GM23248 (cell line): ENCODE data around the gene DRG2. TPM values are rescaled to one million over a fixed set of nuclear protein-coding genes. Genes with fewer than 3 reads are reported as not detected.

ENCODE experiments used
- DNase-seq: peaks from one replicate; pipeline ENCODE4 v3.0.0-alpha.2; 2015
- H2AFZ ChIP-seq: fragments of 200-600 bp; sonication (generic); 2 replicates; pipeline ENCODE4 v1.6.1; 2016; ENCODE audit warnings: antibody characterized with exemption
- H3F3A ChIP-seq: fragments of 200-600 bp; sonication (generic); 2 replicates; pipeline ENCODE4 v1.6.1; 2016; ENCODE audit warnings: mild to moderate bottlenecking, antibody characterized with exemption, mixed run types; ENCODE audit not compliant: insufficient read depth
- H3K27ac ChIP-seq: fragments of 200-600 bp; sonication (generic); 2 replicates; pipeline ENCODE4 v1.5.1; 2016; ENCODE audit warnings: mild to moderate bottlenecking
- H3K27me3 ChIP-seq: fragments of 200-600 bp; sonication (generic); replicated peaks from 2 replicates; pipeline ENCODE4 v1.6.1; 2016; ENCODE audit warnings: mild to moderate bottlenecking; ENCODE audit not compliant: insufficient read depth
- H3K36me3 ChIP-seq: fragments of 200-600 bp; sonication (generic); 2 replicates; pipeline ENCODE4 v1.6.1; 2016; ENCODE audit warnings: low read depth, mild to moderate bottlenecking
- H3K4me1 ChIP-seq: fragments of 200-600 bp; sonication (generic); 2 replicates; pipeline ENCODE4 v1.6.1; 2016; ENCODE audit warnings: mild to moderate bottlenecking; ENCODE audit not compliant: insufficient read depth
- H3K4me2 ChIP-seq: fragments of 200-600 bp; sonication (generic); one replicate; pipeline ENCODE4 v1.6.1; 2016; ENCODE audit warnings: mild to moderate bottlenecking; ENCODE audit not compliant: unreplicated experiment
- H3K4me3 ChIP-seq: fragments of 200-600 bp; sonication (generic); 2 replicates; pipeline ENCODE4 v1.5.1; 2016; ENCODE audit warnings: mild to moderate bottlenecking
- H3K79me2 ChIP-seq: fragments of 200-600 bp; sonication (generic); 2 replicates; pipeline ENCODE4 v1.6.1; 2016; ENCODE audit warnings: mild to moderate bottlenecking; ENCODE audit not compliant: insufficient read depth
- H3K9ac ChIP-seq: fragments of 200-600 bp; sonication (generic); 2 replicates; pipeline ENCODE4 v1.6.1; 2016; ENCODE audit warnings: mild to moderate bottlenecking
- H3K9me2 ChIP-seq: fragments of 200-600 bp; sonication (generic); 2 replicates; pipeline ENCODE4 v1.6.1; 2016; ENCODE audit warnings: mixed run types, mild to moderate bottlenecking, moderate library complexity; ENCODE audit not compliant: insufficient read depth
- H3K9me3 ChIP-seq: fragments of 200-600 bp; sonication (generic); one replicate; pipeline ENCODE4 v1.6.1; 2017; ENCODE audit warnings: low read depth
- H4K20me1 ChIP-seq: fragments of 200-600 bp; sonication (generic); 2 replicates; pipeline ENCODE4 v1.6.0; 2016; ENCODE audit not compliant: insufficient read depth
- EZH2 ChIP-seq: fragments of 200-600 bp; sonication (generic); IDR thresholded peaks from 2 replicates; pipeline ENCODE4 v1.6.1; 2018; ENCODE audit warnings: antibody characterized with exemption, mild to moderate bottlenecking; ENCODE audit not compliant: insufficient read depth, poor library complexity, severe bottlenecking
- EZH2phosphoT487 ChIP-seq: fragments of 200-600 bp; sonication (generic); IDR thresholded peaks from 2 replicates; pipeline ENCODE4 v1.6.1; 2018; ENCODE audit warnings: antibody characterized with exemption, moderate library complexity, mild to moderate bottlenecking, low read depth; ENCODE audit not compliant: insufficient read depth
- WGBS, 2 experiments: methylation state at CpG; one replicate each; pipeline ENCODE4 v1.1.6; 2015 to 2017; ENCODE audit warnings: low lambda C conversion rate in 2 of 2, low coverage in 1 of 2; ENCODE audit errors: missing lambda C conversion rate in 2 of 2; 5-methylcytosine and 5-hydroxymethylcytosine counted together
- in situ Hi-C: fragments of 300-500 bp; cut with MboI; formaldehyde crosslinking; loops from 2 replicates; pipeline ENCODE4 v1.15.0; 2020
- polyA plus RNA-seq: library from polyadenylated mRNA; unstranded; fragments of >200 nt; fragmentation: Nextera tagmentation; extraction: Ambion mirVana; gene quantifications from 2 replicates; pipeline ENCODE4 v1.2.1, GENCODE V29; 2016
- total RNA-seq: library from RNA; depleted of rRNA; stranded (reverse); fragments of >200 nt; shearing (Covaris generic); gene quantifications from 2 replicates; pipeline ENCODE4 v1.2.3, GENCODE V29; 2014

The DRG2 gene
- total and polyA plus RNA-seq, 2 experiments from 2014 or later, result 34.6 to 51.0 TPM

- Histone ChIP-seq H3K4me3 (no peak overlapping the region), H3K36me3 (no peaks in the 10 kb centered on the region), H3K4me2 (no peak overlapping the region), H3K27ac (no peak overlapping the region), H3K9me2 (no peaks in the 10 kb centered on the region), H3F3A (no peaks in the 10 kb centered on the region), H3K27me3 (no peaks in the 10 kb centered on the region), H3K9me3 (no peaks in the 10 kb centered on the region), H2AFZ (no peak overlapping the region), H4K20me1 (no peaks in the 10 kb centered on the region), H3K9ac (no peak overlapping the region), H3K4me1 (no peaks in the 10 kb centered on the region), H3K79me2 (no peaks in the 10 kb centered on the region)
- 88 to 91% methylated on average over 1 of the region's 1 CpG for WGBS, 2 experiments
- no peak for DNase-seq
- in situ Hi-C loops, result no loop called here
- TF ChIP-seq EZH2phosphoT487, result no peak
- no peak for TF ChIP-seq EZH2
Measured at GRCh38 chr17:18117533-18117932, 29.8 kb downstream of the DRG2 start.

GRCh38 chr17:18117982-18118975, 30.5 kb downstream of the DRG2 start:
- Histone ChIP-seq H3K36me3 (no peaks in the 10 kb centered on the region), H3F3A (no peaks in the 10 kb centered on the region), H3K79me2 (no peaks in the 10 kb centered on the region), H3K27ac (no peak overlapping the region), H3K4me3 (no peak overlapping the region), H3K9me2 (no peaks in the 10 kb centered on the region), H3K4me1 (no peaks in the 10 kb centered on the region), H3K4me2 (no peak overlapping the region), H4K20me1 (no peaks in the 10 kb centered on the region), H3K9me3 (no peaks in the 10 kb centered on the region), H3K9ac (no peak overlapping the region), H3K27me3 (no peaks in the 10 kb centered on the region), H2AFZ (no peak overlapping the region)
- no peak for DNase-seq
- in situ Hi-C loops, result no loop called here
- WGBS, 2 experiments, result 80 to 83% methylated on average over 32 to 33 of the region's 33 CpGs
- TF ChIP-seq EZH2phosphoT487 (no peak), EZH2 (no peak)

- no peak overlapping the region for H2AFZ ChIP-seq
- no peak for DNase-seq
- H3K9me3 ChIP-seq, result no peaks in the 10 kb centered on the region
- no peak overlapping the region for H3K9ac ChIP-seq
- H3K79me2 ChIP-seq, result no peaks in the 10 kb centered on the region
- no peak overlapping the region for H3K4me3 ChIP-seq
- no peaks in the 10 kb centered on the region for H4K20me1 ChIP-seq
- no peaks in the 10 kb centered on the region for H3K9me2 ChIP-seq
- H3K4me1 ChIP-seq, result no peaks in the 10 kb centered on the region
- no peaks in the 10 kb centered on the region for H3K36me3 ChIP-seq
- WGBS, 2 experiments, result 94 to 96% methylated on average over 46 to 57 of the region's 57 CpGs
- no peaks in the 10 kb centered on the region for H3F3A ChIP-seq
- no peak overlapping the region for H3K27ac ChIP-seq
- H3K4me2 ChIP-seq, result no peak overlapping the region
- in situ Hi-C loops, result no loop called here
- no peaks in the 10 kb centered on the region for H3K27me3 ChIP-seq
- TF ChIP-seq EZH2, result no peak
- TF ChIP-seq EZH2phosphoT487, result no peak
Measured at GRCh38 chr17:18119166-18119745, 31.5 kb downstream of the DRG2 start.

- WGBS, 2 experiments, result 93% methylated on average over 26 to 30 of the region's 30 CpGs
- Histone ChIP-seq H3K79me2 (no peaks in the 10 kb centered on the region), H2AFZ (no peak overlapping the region), H3K4me1 (no peaks in the 10 kb centered on the region), H4K20me1 (no peaks in the 10 kb centered on the region), H3K27me3 (no peaks in the 10 kb centered on the region), H3K36me3 (no peaks in the 10 kb centered on the region), H3K4me2 (no peak overlapping the region), H3K9ac (no peak overlapping the region), H3K4me3 (no peak overlapping the region), H3K27ac (no peak overlapping the region), H3K9me3 (no peaks in the 10 kb centered on the region), H3F3A (no peaks in the 10 kb centered on the region), H3K9me2 (no peaks in the 10 kb centered on the region)
- TF ChIP-seq EZH2, result no peak
- no peak for TF ChIP-seq EZH2phosphoT487
- no peak for DNase-seq
- in situ Hi-C loops, result no loop called here
Measured at GRCh38 chr17:18119938-18120337, 32.2 kb downstream of the DRG2 start.
